Retinal pigment epithelial cell (primary cell): ENCODE measurements around the gene HEMK1.

Source experiments
- DNase-seq: peaks from one replicate; pipeline ENCODE4 v3.0.0-alpha.2; 2010; ENCODE audit warnings: low read depth
- H3K4me3 ChIP-seq: 2 replicates; pipeline ENCODE4 v1.5.1; 2011; ENCODE audit warnings: mild to moderate bottlenecking, low read length, control low read depth, moderate library complexity
- CTCF ChIP-seq: conservative IDR thresholded peaks from 2 replicates; pipeline ENCODE4 v1.5.1; 2011; ENCODE audit warnings: low read depth, low read length, control low read depth, inconsistent platforms

Gene HEMK1

GRCh38 chr3:50525987-50526386 lies 43.3 kb upstream of the HEMK1 start:
- no peak overlapping the region for H3K4me3 ChIP-seq
- DNase-seq: peak; percentile 13
- TF ChIP-seq CTCF: no peak

- H3K4me3 ChIP-seq: no peak overlapping the region
- no peak for DNase-seq
- TF ChIP-seq CTCF: no peak
Measured at GRCh38 chr3:50530001-50530970, 39.0 kb upstream of the HEMK1 start.

GRCh38 chr3:50531201-50531600 lies 38.1 kb upstream of the HEMK1 start:
- no peak for TF ChIP-seq CTCF
- no peak overlapping the region for H3K4me3 ChIP-seq
- no peak for DNase-seq

GRCh38 chr3:50532062-50532705 lies 37.1 kb upstream of the HEMK1 start:
- TF ChIP-seq CTCF: no peak
- H3K4me3 ChIP-seq: no peak overlapping the region
- no peak for DNase-seq

- DNase-seq: no peak
- H3K4me3 ChIP-seq: no peak overlapping the region
- no peak for TF ChIP-seq CTCF
Measured at GRCh38 chr3:50533316-50533715, 36.0 kb upstream of the HEMK1 start.

GRCh38 chr3:50533807-50534461 lies 35.4 kb upstream of the HEMK1 start:
- no peak for DNase-seq
- TF ChIP-seq CTCF: no peak
- no peak overlapping the region for H3K4me3 ChIP-seq
